ENCODE results near the gene ANTXR1. TPM values are rescaled to one million over a fixed set of nuclear protein-coding genes. Genes with fewer than 3 reads are reported as not detected.

Gene ANTXR1
- total RNA-seq, 4 donors from 2014 or later, result 7.1 to 101 (median 15.8) TPM

- H3K9me3 ChIP-seq, result no peaks in the 10 kb centered on the region
- TF ChIP-seq POLR2A (IDR thresholded peaks at IDR 0.05) (no peak), POLR2AphosphoS5 (IDR thresholded peaks at IDR 0.05) (no peak), EP300 (IDR thresholded peaks at IDR 0.05; ENCODE audit: low read depth) (no peak), CTCF (IDR thresholded peaks at IDR 0.05) (no peak)
- WGBS, 2 donors (ENCODE audit: low coverage in 1 of 2), result 59 to 76% methylated on average over 2 to 5 of the region's 5 CpGs
- in situ Hi-C loops (cut with MboI; ENCODE audit: low pct_ligation_motif_present in 1 of 4, low pct_unique_long_range_greater_than_20kb in 1 of 4, low sequenced_read_pairs in 3 of 4) (loop anchor here in 2 of 4 donors (10.0 kb wide), 1 partner anchor 288 kb away; no protein-coding TSS in a partner anchor), intact Hi-C loops (cut with DNase I; ENCODE audit: low total_unique reads) (no loop called here)
- peak overlapping the region in 3 of 4 donors; percentile 12 to 50 (median 14) for H3K27ac ChIP-seq
- no peak overlapping the region for H3K4me3 ChIP-seq
- H3K27me3 ChIP-seq, result peaks cover 45% of the 10 kb centered on the region
- H3K4me1 ChIP-seq, result peaks cover 11 to 63% (median 25%) of the 10 kb centered on the region in 4 donors
- no peak for DNase-seq
- no peaks in the 10 kb centered on the region for H3K36me3 ChIP-seq
Observed at GRCh38 chr2:69017080-69017479, 4.1 kb downstream of the ANTXR1 start.

GRCh38 chr2:69017835-69018234, 4.9 kb downstream of the ANTXR1 start:
- H3K36me3 ChIP-seq, result no peaks in the 10 kb centered on the region
- peaks cover 11 to 60% (median 22%) of the 10 kb centered on the region in 4 donors for H3K4me1 ChIP-seq
- H3K4me3 ChIP-seq, result no peak overlapping the region
- H3K27ac ChIP-seq, result peak overlapping the region in 3 of 4 donors; percentile 12 to 50 (median 14)
- no peak for DNase-seq
- intact Hi-C loops (cut with DNase I; ENCODE audit: low total_unique reads) (no loop called here), in situ Hi-C loops (cut with MboI; ENCODE audit: low pct_ligation_motif_present in 1 of 4, low pct_unique_long_range_greater_than_20kb in 1 of 4, low sequenced_read_pairs in 3 of 4) (loop anchor here in 2 of 4 donors (10.0 kb wide), 1 partner anchor 287 kb away; no protein-coding TSS in a partner anchor)
- H3K27me3 ChIP-seq, result peaks cover 41% of the 10 kb centered on the region
- no peaks in the 10 kb centered on the region for H3K9me3 ChIP-seq
- WGBS, 2 donors (ENCODE audit: low coverage in 1 of 2), result 68 to 74% methylated on average over 3 of the region's 3 CpGs
- TF ChIP-seq CTCF (IDR thresholded peaks at IDR 0.05), result no peak
- TF ChIP-seq POLR2AphosphoS5 (IDR thresholded peaks at IDR 0.05), result no peak
- TF ChIP-seq EP300 (IDR thresholded peaks at IDR 0.05; ENCODE audit: low read depth), result no peak
- TF ChIP-seq POLR2A (IDR thresholded peaks at IDR 0.05), result no peak

GRCh38 chr2:69018678-69019095, 5.7 kb downstream of the ANTXR1 start:
- DNase-seq, result no peak
- Histone ChIP-seq H3K4me3 (no peak overlapping the region), H3K27me3 (peaks cover 32% of the 10 kb centered on the region), H3K27ac (no peak overlapping the region), H3K36me3 (no peaks in the 10 kb centered on the region), H3K9me3 (no peaks in the 10 kb centered on the region), H3K4me1 (peaks cover 11 to 54% (median 20%) of the 10 kb centered on the region in 4 donors)
- TF ChIP-seq POLR2A (IDR thresholded peaks at IDR 0.05) (no peak), POLR2AphosphoS5 (IDR thresholded peaks at IDR 0.05) (no peak), CTCF (IDR thresholded peaks at IDR 0.05) (no peak), EP300 (IDR thresholded peaks at IDR 0.05; ENCODE audit: low read depth) (no peak)
- in situ Hi-C loops (cut with MboI; ENCODE audit: low pct_ligation_motif_present in 1 of 4, low pct_unique_long_range_greater_than_20kb in 1 of 4, low sequenced_read_pairs in 3 of 4), result loop anchor here in 2 of 4 donors (10.0 kb wide), 1 partner anchor 286 kb away; no protein-coding TSS in a partner anchor
- intact Hi-C loops (cut with DNase I; ENCODE audit: low total_unique reads), result no loop called here
- WGBS, 2 donors (ENCODE audit: low coverage in 1 of 2), result 59 to 68% methylated on average over 2 to 4 of the region's 4 CpGs

- no peaks in the 10 kb centered on the region for H3K36me3 ChIP-seq
- H3K4me1 ChIP-seq, result peaks cover 11 to 42% (median 14%) of the 10 kb centered on the region in 4 donors
- H3K9me3 ChIP-seq, result no peaks in the 10 kb centered on the region
- intact Hi-C loops (cut with DNase I; ENCODE audit: low total_unique reads), result no loop called here
- H3K27ac ChIP-seq, result no peak overlapping the region
- peaks cover 12% of the 10 kb centered on the region for H3K27me3 ChIP-seq
- no peak for DNase-seq
- in situ Hi-C loops (cut with MboI; ENCODE audit: low pct_ligation_motif_present in 1 of 4, low pct_unique_long_range_greater_than_20kb in 1 of 4, low sequenced_read_pairs in 3 of 4), result loop anchor here in 1 of 4 donors (5.0 kb wide), 1 partner anchor 282 kb away; no protein-coding TSS in a partner anchor
- TF ChIP-seq POLR2A (IDR thresholded peaks at IDR 0.05) (no peak), CTCF (IDR thresholded peaks at IDR 0.05) (no peak), POLR2AphosphoS5 (IDR thresholded peaks at IDR 0.05) (no peak), EP300 (IDR thresholded peaks at IDR 0.05; ENCODE audit: low read depth) (no peak)
- WGBS, 2 donors (ENCODE audit: low coverage in 1 of 2), result 22 to 34% methylated on average over 6 to 8 of the region's 8 CpGs
- H3K4me3 ChIP-seq, result no peak overlapping the region
Observed at GRCh38 chr2:69020496-69021426, 7.8 kb downstream of the ANTXR1 start.
